ENCODE measurements around the gene LCN9.

LCN9 gene

DNA sequence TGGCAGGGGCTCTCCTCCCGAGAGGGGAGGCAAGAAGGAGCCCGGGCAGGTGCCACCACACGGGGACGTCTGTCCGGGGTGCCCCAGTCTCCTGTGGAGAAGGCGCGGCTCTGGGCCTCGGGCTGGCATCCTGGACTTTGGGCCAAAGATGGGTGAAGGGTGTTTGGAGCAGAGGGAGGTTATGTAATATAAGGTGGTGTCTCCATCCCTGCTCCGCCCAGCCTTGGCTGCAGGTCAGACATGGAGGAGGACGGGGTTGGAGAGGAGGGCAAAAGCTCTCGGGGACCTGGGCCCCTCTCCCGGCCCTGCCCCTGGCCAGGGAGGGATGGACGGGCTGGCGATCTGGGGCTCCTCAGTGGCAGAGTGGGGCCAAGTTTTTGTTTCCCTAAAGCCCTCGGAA lies 37.4 kb downstream of the LCN9 start:
- H3F3A ChIP-seq (ENCODE audit: insufficient read depth, low read length): no peaks in the 10 kb centered on the region
- H3K9me3 ChIP-seq (replicated peaks; ENCODE audit: insufficient read depth, low read length): no peaks in the 10 kb centered on the region
- no peak overlapping the region for H3K4me3 ChIP-seq (ENCODE audit: low read length)
- H3K4me2 ChIP-seq (ENCODE audit: low read depth, low read length): no peak overlapping the region
- H2AFZ ChIP-seq (ENCODE audit: low read length): no peak overlapping the region
- DNase-seq: no peak
- H3K9me2 ChIP-seq (replicated peaks; ENCODE audit: insufficient read depth, low read length): no peaks in the 10 kb centered on the region
- H3K9ac ChIP-seq (ENCODE audit: low read length): no peak overlapping the region
- TF ChIP-seq, protein P1, sequence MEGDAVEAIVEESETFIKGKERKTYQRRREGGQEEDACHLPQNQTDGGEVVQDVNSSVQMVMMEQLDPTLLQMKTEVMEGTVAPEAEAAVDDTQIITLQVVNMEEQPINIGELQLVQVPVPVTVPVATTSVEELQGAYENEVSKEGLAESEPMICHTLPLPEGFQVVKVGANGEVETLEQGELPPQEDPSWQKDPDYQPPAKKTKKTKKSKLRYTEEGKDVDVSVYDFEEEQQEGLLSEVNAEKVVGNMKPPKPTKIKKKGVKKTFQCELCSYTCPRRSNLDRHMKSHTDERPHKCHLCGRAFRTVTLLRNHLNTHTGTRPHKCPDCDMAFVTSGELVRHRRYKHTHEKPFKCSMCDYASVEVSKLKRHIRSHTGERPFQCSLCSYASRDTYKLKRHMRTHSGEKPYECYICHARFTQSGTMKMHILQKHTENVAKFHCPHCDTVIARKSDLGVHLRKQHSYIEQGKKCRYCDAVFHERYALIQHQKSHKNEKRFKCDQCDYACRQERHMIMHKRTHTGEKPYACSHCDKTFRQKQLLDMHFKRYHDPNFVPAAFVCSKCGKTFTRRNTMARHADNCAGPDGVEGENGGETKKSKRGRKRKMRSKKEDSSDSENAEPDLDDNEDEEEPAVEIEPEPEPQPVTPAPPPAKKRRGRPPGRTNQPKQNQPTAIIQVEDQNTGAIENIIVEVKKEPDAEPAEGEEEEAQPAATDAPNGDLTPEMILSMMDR (IDR thresholded peaks at IDR 0.05; ENCODE audit: low read length): no peak
- TF ChIP-seq EZH2 (optimal IDR thresholded peaks at IDR 0.05; ENCODE audit: low read depth, low read length): no peak
- H3K27ac ChIP-seq (ENCODE audit: low read length): no peak overlapping the region
- peaks cover 93% of the 10 kb centered on the region for H3K27me3 ChIP-seq (replicated peaks; ENCODE audit: insufficient read depth, low read length)
- H3K4me1 ChIP-seq (ENCODE audit: low read length): no peaks in the 10 kb centered on the region
- H4K20me1 ChIP-seq (ENCODE audit: insufficient read depth, low read length): no peaks in the 10 kb centered on the region
- H3K36me3 ChIP-seq (replicated peaks; ENCODE audit: insufficient read depth, low read length): no peaks in the 10 kb centered on the region
- H3K79me2 ChIP-seq (ENCODE audit: low read length): no peaks in the 10 kb centered on the region

DNA sequence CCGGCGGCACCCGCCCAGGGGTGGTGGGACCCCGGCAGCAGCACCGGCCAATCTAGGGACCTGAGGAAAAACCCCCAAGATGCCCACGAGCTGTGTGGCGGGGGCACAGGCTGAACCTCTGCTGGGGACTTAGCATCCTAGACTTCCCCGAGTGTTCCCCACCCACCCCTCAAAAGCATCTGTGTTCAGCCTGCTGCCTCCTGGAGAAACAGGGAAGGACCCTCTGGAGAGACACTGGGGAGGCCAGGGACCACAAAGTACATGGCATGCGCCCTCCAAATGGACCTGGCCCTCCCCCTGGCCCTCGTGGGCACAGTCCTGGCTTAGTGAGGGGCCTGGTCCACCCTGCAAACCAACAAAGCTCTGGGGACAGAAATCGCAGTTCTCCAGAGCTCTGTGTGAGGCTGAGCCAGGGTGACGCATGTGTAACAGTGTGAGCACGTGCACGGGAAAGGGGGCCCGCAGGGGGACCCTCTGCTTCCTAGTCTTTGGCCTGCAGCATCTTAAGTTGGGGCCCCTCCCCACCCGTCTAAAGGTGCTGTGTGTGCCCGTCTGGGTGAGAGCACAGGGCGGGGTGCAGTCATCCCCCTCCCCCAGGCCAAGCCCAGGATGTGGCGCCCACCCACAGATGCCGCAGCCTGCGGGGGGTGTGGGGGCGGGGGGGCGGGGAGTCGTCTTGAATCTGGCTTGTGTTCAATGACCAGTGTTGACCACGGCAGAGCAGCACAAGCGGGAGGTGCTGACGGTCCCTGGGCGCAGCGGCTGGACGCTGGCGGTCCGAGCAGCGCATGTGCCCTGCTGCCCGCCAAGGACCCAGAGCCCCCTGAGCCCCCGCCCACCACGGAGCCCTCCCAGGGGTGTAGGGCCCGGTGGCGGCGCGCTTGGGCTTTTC lies 38.2 kb downstream of the LCN9 start:
- H3K9me2 ChIP-seq (replicated peaks; ENCODE audit: insufficient read depth, low read length): no peaks in the 10 kb centered on the region
- H3K4me3 ChIP-seq (ENCODE audit: low read length): no peak overlapping the region
- no peaks in the 10 kb centered on the region for H3K79me2 ChIP-seq (ENCODE audit: low read length)
- H3K27me3 ChIP-seq (replicated peaks; ENCODE audit: insufficient read depth, low read length): peaks cover 90% of the 10 kb centered on the region
- H3K27ac ChIP-seq (ENCODE audit: low read length): no peak overlapping the region
- no peaks in the 10 kb centered on the region for H3F3A ChIP-seq (ENCODE audit: insufficient read depth, low read length)
- H3K36me3 ChIP-seq (replicated peaks; ENCODE audit: insufficient read depth, low read length): no peaks in the 10 kb centered on the region
- no peak overlapping the region; the same call in 1 of the 2 replicates for H3K4me2 ChIP-seq (ENCODE audit: low read depth, low read length)
- H3K4me1 ChIP-seq (ENCODE audit: low read length): no peaks in the 10 kb centered on the region
- no peak for TF ChIP-seq EZH2 (optimal IDR thresholded peaks at IDR 0.05; ENCODE audit: low read depth, low read length)
- no peak for TF ChIP-seq EZH2phosphoT487 (IDR thresholded peaks at IDR 0.05; ENCODE audit: low read length)
- TF ChIP-seq, protein P1 (IDR thresholded peaks at IDR 0.05; ENCODE audit: low read length): no peak
- no peak overlapping the region for H3K9ac ChIP-seq (ENCODE audit: low read length)
- no peaks in the 10 kb centered on the region for H3K9me3 ChIP-seq (replicated peaks; ENCODE audit: insufficient read depth, low read length)
- H4K20me1 ChIP-seq (ENCODE audit: insufficient read depth, low read length): no peaks in the 10 kb centered on the region
- H2AFZ ChIP-seq (ENCODE audit: low read length): no peak overlapping the region
- DNase-seq: no peak

DNA sequence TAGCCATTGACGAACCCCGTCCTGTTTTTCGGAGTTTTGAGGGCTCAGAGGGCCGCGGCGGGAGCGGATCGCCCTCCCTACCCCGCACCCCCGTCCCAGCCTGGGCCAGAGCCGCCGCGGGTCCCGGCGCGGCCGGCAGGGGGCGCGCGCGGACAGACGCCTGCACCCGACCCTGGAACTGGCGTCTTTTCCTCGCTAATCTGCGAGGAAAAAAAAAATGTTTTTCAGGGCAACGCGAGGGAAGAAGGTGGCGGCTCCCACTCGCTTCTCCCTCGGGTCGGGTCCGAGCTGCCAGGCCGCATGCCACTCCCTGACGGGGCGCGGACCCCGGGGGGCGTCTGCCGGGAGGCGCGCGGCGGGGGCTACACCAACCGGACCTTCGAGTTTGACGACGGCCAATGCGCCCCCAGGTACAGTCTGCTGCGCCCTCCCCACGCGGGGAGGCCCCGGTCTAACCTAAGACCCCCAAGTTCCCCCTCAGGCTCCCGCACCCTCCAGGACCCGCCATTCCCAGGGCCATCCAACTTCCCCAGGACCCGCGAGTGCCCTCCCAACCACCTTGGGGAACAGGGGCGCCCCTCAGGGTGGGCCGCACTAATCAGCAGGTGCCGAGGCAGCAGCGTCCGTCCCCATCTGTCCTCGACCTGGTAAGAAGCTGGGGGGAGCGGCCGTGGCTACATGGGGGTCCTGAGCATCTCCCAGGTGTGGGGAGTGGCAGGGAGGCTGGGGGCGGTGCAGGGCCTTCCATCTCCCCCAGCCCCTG lies 39.0 kb downstream of the LCN9 start, which contains the start of gene KCNT1:
Gene KCNT1, plus strand, starts transcription at position 227 of the 763 bp plus-strand sequence. Its CDS starts 74 bp downstream, at position 301.
- H3K4me3 ChIP-seq (ENCODE audit: low read length): no peak within 1 kb of the TSS; the same call in 1 of the 2 replicates
- H3K9ac ChIP-seq (ENCODE audit: low read length): no peak within 1 kb of the TSS
- H3K27me3 ChIP-seq (replicated peaks; ENCODE audit: insufficient read depth, low read length): peaks cover 92% of the 10 kb centered on the region
- TF ChIP-seq, protein P1 (IDR thresholded peaks at IDR 0.05; ENCODE audit: low read length): peak; percentile 83
- TF ChIP-seq EZH2phosphoT487 (IDR thresholded peaks at IDR 0.05; ENCODE audit: low read length) (no peak), EZH2 (optimal IDR thresholded peaks at IDR 0.05; ENCODE audit: low read depth, low read length) (no peak)
- no peak within 1 kb of the TSS for H3K27ac ChIP-seq (ENCODE audit: low read length)
- H3K36me3 ChIP-seq (replicated peaks; ENCODE audit: insufficient read depth, low read length): no peaks in the 10 kb centered on the region
- H3K79me2 ChIP-seq (ENCODE audit: low read length): no peaks in the 10 kb centered on the region
- peak; percentile 11 for DNase-seq
- H2AFZ ChIP-seq (ENCODE audit: low read length): no peak within 1 kb of the TSS
- H3K9me2 ChIP-seq (replicated peaks; ENCODE audit: insufficient read depth, low read length): no peaks in the 10 kb centered on the region
- H3K9me3 ChIP-seq (replicated peaks; ENCODE audit: insufficient read depth, low read length): no peaks in the 10 kb centered on the region
- H3K4me2 ChIP-seq (ENCODE audit: low read depth, low read length): peak within 1 kb of the TSS; percentile 27; the same call in 1 of the 2 replicates
- H3K4me1 ChIP-seq (ENCODE audit: low read length): no peaks in the 10 kb centered on the region
- H4K20me1 ChIP-seq (ENCODE audit: insufficient read depth, low read length): no peaks in the 10 kb centered on the region
- no peaks in the 10 kb centered on the region for H3F3A ChIP-seq (ENCODE audit: insufficient read depth, low read length)

All from MM.1S (cell line).